Esophagus (tissue), 2 donors: Measurements from ENCODE around the gene ETS1. TPM values are rescaled to one million over a fixed set of nuclear protein-coding genes. Genes with fewer than 3 reads are reported as not detected.

ENCODE experiments used
- H3K27ac ChIP-seq, 2 donors: one replicate each; pipeline ENCODE4 v1.5.1; 2013; ENCODE audit warnings: low read depth in 2 of 2, mild to moderate bottlenecking in 2 of 2, inconsistent platforms in 1 of 2, low read length in 1 of 2, moderate library complexity in 1 of 2
- H3K27me3 ChIP-seq, 2 donors: one replicate each; pipeline ENCODE4 v1.6.1; 2013; ENCODE audit warnings: low read length in 2 of 2, control low read depth in 1 of 2, mild to moderate bottlenecking in 1 of 2; ENCODE audit not compliant: insufficient read depth in 2 of 2, control insufficient read depth in 1 of 2
- H3K36me3 ChIP-seq, 2 donors: one replicate each; pipeline ENCODE4 v1.6.1; 2013; ENCODE audit warnings: low read length in 1 of 2; ENCODE audit not compliant: control insufficient read depth in 2 of 2, insufficient read depth in 2 of 2
- H3K4me1 ChIP-seq, 2 donors: one replicate each; pipeline ENCODE4 v1.6.1; 2013; ENCODE audit warnings: low read length in 1 of 2; ENCODE audit not compliant: control insufficient read depth in 2 of 2, insufficient read depth in 2 of 2
- H3K4me3 ChIP-seq, 2 donors: one replicate each; pipeline ENCODE4 v1.5.1; 2013; ENCODE audit warnings: low read length in 2 of 2, mild to moderate bottlenecking in 2 of 2, low read depth in 1 of 2, moderate library complexity in 1 of 2
- H3K9me3 ChIP-seq, 2 donors: one replicate each; pipeline ENCODE4 v1.6.1; 2013; ENCODE audit warnings: mild to moderate bottlenecking in 2 of 2, low read depth in 1 of 2, low read length in 1 of 2, moderate library complexity in 1 of 2; ENCODE audit not compliant: control insufficient read depth in 2 of 2, insufficient read depth in 1 of 2
- WGBS, 2 donors: extraction: QIAGEN DNeasy Blood & Tissue Kit; methylation state at CpG; one replicate each; pipeline ENCODE4 v1.1.7; 2013; 5-methylcytosine and 5-hydroxymethylcytosine counted together
- polyA plus RNA-seq, 2 donors: library from polyadenylated mRNA; stranded (reverse); fragments of 200-250 nt; gene quantifications; one replicate each; pipeline ENCODE4 v1.2.3, GENCODE V29; 2013
- donor health status: healthy with polysubstance abuse.
- donor health status: Bipolar disorder and iron deficiency.

The ETS1 gene
- polyA plus RNA-seq, 2 donors: 3.0 to 3.9 TPM

- Histone ChIP-seq H3K4me1 (peaks cover 0 to 3% of the 10 kb centered on the region in 2 donors), H3K27me3 (no peaks in the 10 kb centered on the region)
- WGBS, 2 donors: 89 to 91% methylated on average over 7 of the region's 7 CpGs
Measured at GRCh38 chr11:128419012-128419767, 168.2 kb downstream of the ETS1 start.

DNA sequence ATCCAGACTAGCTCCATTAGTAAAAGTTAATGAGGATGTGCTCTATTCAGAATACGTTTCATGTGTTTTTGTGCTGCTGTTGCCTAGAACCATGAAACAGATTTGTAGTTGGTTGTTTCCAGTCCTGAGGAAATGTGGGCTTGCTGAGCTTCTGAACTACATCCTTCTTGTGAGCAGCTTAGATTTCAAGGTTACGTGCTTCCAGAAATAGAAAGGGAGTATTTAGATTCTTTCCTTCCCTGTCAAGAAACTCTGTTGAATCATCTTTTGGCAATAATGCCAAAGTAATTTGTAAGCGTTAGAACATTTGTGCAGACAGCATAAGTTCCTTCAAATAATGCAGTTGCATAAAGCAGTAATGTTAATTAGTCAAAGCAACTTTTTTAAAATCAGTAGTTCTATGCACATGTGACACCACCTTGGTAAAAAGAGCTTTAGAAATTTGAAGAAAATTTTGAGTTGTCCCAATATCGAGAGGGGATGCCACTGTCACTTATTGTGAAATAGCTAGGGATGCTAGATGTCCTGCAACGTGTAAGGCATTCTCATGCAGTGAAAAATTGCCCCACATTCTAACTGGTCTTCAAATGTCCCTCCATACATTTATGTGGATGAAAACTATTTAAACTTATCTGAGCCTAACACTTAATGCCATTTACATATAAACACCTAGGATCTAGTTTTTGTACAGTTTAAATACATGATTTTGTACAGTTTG lies 169.6 kb downstream of the ETS1 start:
- no peak overlapping the region for H3K27ac ChIP-seq

More at GRCh38 chr11:128419012-128419767, 168.2 kb downstream of the ETS1 start:
- H3K36me3 ChIP-seq: no peaks in the 10 kb centered on the region
- no peak overlapping the region for H3K4me3 ChIP-seq
- H3K9me3 ChIP-seq: no peaks in the 10 kb centered on the region
- H3K27ac ChIP-seq: no peak overlapping the region

GRCh38 chr11:128416976-128417375 lies 170.4 kb downstream of the ETS1 start:
- WGBS, 2 donors: 84 to 87% methylated on average over 1 of the region's 1 CpG
- no peak overlapping the region for H3K27ac ChIP-seq
- no peaks in the 10 kb centered on the region for H3K4me1 ChIP-seq

More for the DNA sequence above, 169.6 kb downstream of the ETS1 start:
- WGBS, 2 donors: 48 to 62% methylated on average over 5 of the region's 5 CpGs
- no peaks in the 10 kb centered on the region for H3K27me3 ChIP-seq
- H3K9me3 ChIP-seq: no peaks in the 10 kb centered on the region
- H3K36me3 ChIP-seq: no peaks in the 10 kb centered on the region
- H3K4me1 ChIP-seq: peaks cover 0 to 3% of the 10 kb centered on the region in 2 donors
- H3K4me3 ChIP-seq: no peak overlapping the region

DNA sequence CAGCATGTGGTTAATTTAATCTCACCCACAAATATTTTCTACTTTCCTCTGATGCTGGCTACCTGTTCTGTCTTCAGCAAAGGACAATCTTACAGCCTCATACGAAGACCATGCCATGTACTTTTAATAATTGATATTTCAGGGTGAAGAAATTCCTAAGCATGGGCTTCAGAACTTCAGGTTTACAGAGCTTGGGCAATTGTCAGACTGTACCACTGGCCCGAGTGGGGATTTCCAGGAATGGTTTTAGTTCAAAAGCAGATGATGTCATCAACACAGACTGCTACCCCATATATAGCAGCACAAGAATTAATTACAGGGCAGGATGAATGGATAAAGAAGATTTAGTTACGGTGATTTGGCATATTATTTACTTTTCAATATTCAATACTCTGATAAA lies 171.8 kb downstream of the ETS1 start:
- Histone ChIP-seq H3K36me3 (no peaks in the 10 kb centered on the region), H3K9me3 (no peaks in the 10 kb centered on the region), H3K27me3 (no peaks in the 10 kb centered on the region), H3K4me1 (no peaks in the 10 kb centered on the region), H3K27ac (no peak overlapping the region), H3K4me3 (no peak overlapping the region)
- WGBS, 2 donors: 64 to 71% methylated on average over 3 of the region's 3 CpGs

More at GRCh38 chr11:128416976-128417375, 170.4 kb downstream of the ETS1 start:
- H3K36me3 ChIP-seq: no peaks in the 10 kb centered on the region
- H3K9me3 ChIP-seq: no peaks in the 10 kb centered on the region
- H3K4me3 ChIP-seq: no peak overlapping the region
- H3K27me3 ChIP-seq: no peaks in the 10 kb centered on the region

DNA sequence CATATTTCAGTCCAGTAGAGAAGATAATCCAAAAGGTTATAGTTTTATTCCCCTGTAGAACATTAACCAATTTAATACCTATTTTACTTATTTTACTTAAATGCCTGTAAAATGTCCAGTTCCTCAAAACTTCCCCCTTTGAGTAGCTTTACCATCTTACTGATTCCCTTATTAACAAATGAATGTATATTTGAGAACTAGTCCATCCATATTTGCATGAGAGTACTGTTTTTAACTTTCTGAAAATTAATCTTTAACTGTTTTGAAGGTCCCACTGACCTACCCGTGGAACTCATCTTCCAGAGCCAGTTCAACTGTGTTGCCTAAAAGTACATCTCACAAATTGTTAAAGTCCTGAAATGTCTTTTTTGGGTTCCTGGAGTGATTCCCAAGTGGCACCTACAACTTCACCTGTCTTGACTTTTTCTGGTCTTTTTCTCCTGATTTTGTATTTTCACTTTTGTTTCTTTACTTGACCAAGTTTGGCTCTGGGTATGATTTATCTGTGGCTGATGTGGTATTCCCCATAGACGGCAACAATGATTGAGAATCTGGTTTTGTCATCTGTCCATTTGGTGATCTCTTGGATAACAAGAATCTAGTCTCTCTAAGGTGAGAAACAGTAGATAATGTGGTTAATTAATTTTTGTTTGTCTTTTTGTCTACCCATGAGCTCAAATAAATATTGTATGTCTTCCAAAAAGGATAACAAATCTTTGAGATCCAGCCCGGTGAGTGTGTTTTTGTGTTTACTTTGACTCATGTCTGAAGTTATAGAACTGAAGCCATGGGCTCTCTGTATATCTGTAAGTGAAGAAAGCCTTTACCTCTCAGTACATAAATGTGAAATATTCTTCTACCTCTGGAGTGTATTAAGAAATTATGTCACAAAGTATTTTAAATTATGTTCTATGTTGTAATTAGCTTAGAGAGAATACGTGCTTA lies 174.2 kb downstream of the ETS1 start:
- Histone ChIP-seq H3K4me3 (no peak overlapping the region), H3K36me3 (no peaks in the 10 kb centered on the region), H3K4me1 (no peaks in the 10 kb centered on the region), H3K27ac (no peak overlapping the region), H3K27me3 (no peaks in the 10 kb centered on the region), H3K9me3 (no peaks in the 10 kb centered on the region)
- 69 to 78% methylated on average over 4 of the region's 4 CpGs for WGBS, 2 donors

DNA sequence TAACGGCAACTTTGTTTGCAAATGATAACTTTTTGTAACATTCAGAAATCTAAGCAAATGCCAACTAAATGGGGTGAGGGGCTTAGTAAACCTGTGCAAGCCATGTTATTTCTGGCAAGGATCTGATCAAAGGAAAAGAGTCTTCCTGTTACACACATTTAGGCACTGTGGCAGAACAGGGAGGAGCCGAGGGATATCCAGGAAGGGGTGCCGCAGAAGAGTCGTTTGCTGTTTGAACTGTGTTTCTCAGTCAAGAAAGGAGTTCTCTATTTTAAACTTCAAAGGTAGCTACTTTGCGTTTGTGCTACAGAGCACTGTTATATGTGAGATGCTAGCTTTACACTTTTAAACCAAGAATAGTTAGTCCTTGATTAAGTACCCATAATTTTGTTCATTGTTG lies 175.5 kb downstream of the ETS1 start:
- no peaks in the 10 kb centered on the region for H3K27me3 ChIP-seq
- 73 to 80% methylated on average over 5 of the region's 5 CpGs for WGBS, 2 donors
- no peaks in the 10 kb centered on the region for H3K36me3 ChIP-seq
- H3K4me1 ChIP-seq: no peaks in the 10 kb centered on the region
- no peaks in the 10 kb centered on the region for H3K9me3 ChIP-seq
- H3K27ac ChIP-seq: no peak overlapping the region
- H3K4me3 ChIP-seq: no peak overlapping the region

DNA sequence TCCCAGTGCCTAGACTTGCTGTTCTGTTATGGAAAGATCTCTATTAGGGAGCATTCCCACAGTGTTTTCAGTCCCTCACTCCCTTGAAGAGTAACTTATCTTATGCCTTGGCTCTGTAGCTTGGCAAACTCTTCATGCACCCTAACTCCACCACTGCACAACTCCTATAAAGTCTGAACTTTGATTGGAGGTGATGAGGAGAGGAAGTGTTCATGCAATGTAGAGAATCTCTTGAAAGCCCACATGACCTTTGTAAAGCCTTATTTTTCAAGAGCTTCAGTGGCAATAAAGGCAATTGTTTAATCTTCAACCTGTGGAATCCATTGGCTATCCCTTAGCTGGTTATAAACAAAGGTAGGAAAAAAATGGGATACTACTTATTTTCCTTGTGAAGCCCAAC lies 176.2 kb downstream of the ETS1 start:
- no peak overlapping the region for H3K4me3 ChIP-seq
- H3K27ac ChIP-seq: no peak overlapping the region
- H3K4me1 ChIP-seq: no peaks in the 10 kb centered on the region
- H3K27me3 ChIP-seq: no peaks in the 10 kb centered on the region
- no peaks in the 10 kb centered on the region for H3K9me3 ChIP-seq
- no peaks in the 10 kb centered on the region for H3K36me3 ChIP-seq

- H3K4me3 ChIP-seq: no peak overlapping the region
- no peak overlapping the region for H3K27ac ChIP-seq
- no peaks in the 10 kb centered on the region for H3K27me3 ChIP-seq
- H3K4me1 ChIP-seq: no peaks in the 10 kb centered on the region
- no peaks in the 10 kb centered on the region for H3K36me3 ChIP-seq
- 45 to 50% methylated on average over 2 of the region's 2 CpGs for WGBS, 2 donors
- H3K9me3 ChIP-seq: no peaks in the 10 kb centered on the region
Measured at GRCh38 chr11:128409476-128409875, 177.9 kb downstream of the ETS1 start.
